HepG2 (cell line): Measurements from ENCODE around the gene FAM187B. TPM values are rescaled to one million over a fixed set of nuclear protein-coding genes. Genes with fewer than 3 reads are reported as not detected.
"Not testable (repeated sequence)": the region's sequence is repeated elsewhere in the genome, so short reads cannot be mapped to it uniquely, and the experiment has no call there.

Source experiments
- ATAC-seq: fragments of 200-7000 bp; cut with Tn5 transposase; 3 replicates; pipeline ENCODE4 v1.9.1; 2020; ENCODE audit warnings: mild to moderate bottlenecking, moderate library complexity
- BruUV-seq: library from RNA; stranded (reverse); fragments of 400-500 nt; replicated peaks from 2 replicates; lab custom pipeline; 2021; lab: Mats Ljungman, UMichigan
- CTCF ChIA-PET: fragments of 300-600 bp; formaldehyde crosslinking; extraction: SDS; loops from one replicate; lab custom pipeline; 2021; ENCODE audit warnings: low total read pairs, inconsistent platforms, low intra/inter-chr PET ratio; lab: Yijun Ruan, JAX
- POLR2A ChIA-PET: fragments of 350-600 bp; sonication (Branson Sonifier 250); formaldehyde crosslinking; loops from one replicate; lab custom pipeline; 2020; ENCODE audit warnings: antibody characterized with exemption, inconsistent platforms; lab: Yijun Ruan, JAX
- DNase-seq: peaks from one replicate; pipeline ENCODE4 v3.0.0-alpha.2; 2015; ENCODE audit warnings: low spot score
- FAIRE-seq: peaks from 3 replicates; lab custom pipeline; 2011; peaks lifted over from hg19 to GRCh38; lab: Jason Lieb, UNC
- H2AFZ ChIP-seq: one replicate; pipeline ENCODE4 v1.6.1; 2011; ENCODE audit warnings: low read length, inconsistent platforms
- H3K27ac ChIP-seq: fragments of 300-600 bp; 3 replicates; pipeline ENCODE4 v1.8.0; 2011; ENCODE audit warnings: mixed run types, mild to moderate bottlenecking, mixed read lengths, low read length, inconsistent platforms; ENCODE audit not compliant: insufficient read depth; ENCODE audit errors: extremely low read length
- H3K27me3 ChIP-seq, 2 experiments: fragments of 200-600 bp in 1 of 2; 2 replicates in 1 of 2; 3 replicates in 1 of 2; pipeline versions ENCODE4 v1.6.0 to v1.8.0; 2011; ENCODE audit warnings: low read length in 2 of 2, mild to moderate bottlenecking in 2 of 2, moderate library complexity in 2 of 2, inconsistent platforms in 1 of 2; ENCODE audit not compliant: insufficient read depth in 2 of 2, control insufficient read depth in 1 of 2
- H3K36me3 ChIP-seq, 2 experiments: fragments of 200-600 bp in 1 of 2; replicated peaks in 1 of 2; 2 replicates in 1 of 2; 3 replicates in 1 of 2; pipeline versions ENCODE4 v1.5.1 to v1.8.0; 2011; ENCODE audit warnings: low read length in 2 of 2, inconsistent platforms in 1 of 2; ENCODE audit not compliant: insufficient read depth in 2 of 2, control insufficient read depth in 1 of 2
- H3K4me1 ChIP-seq: 2 replicates; pipeline ENCODE4 v1.5.1; 2012; ENCODE audit warnings: low read length, inconsistent platforms; ENCODE audit not compliant: insufficient read depth
- H3K4me2 ChIP-seq: 2 replicates; pipeline ENCODE4 v1.6.0; 2011; ENCODE audit warnings: low read depth, low read length, inconsistent platforms
- H3K4me3 ChIP-seq, 3 experiments: fragments of 200-600 bp in 1 of 3; sonication (generic), shearing (Covaris generic) in 1 of 3; replicated peaks in 1 of 3; 2 replicates each; pipeline ENCODE4 v1.5.1; 2011 to 2016; ENCODE audit warnings: low read length in 3 of 3, inconsistent platforms in 2 of 3, low read depth in 2 of 3, mild to moderate bottlenecking in 2 of 3, control low read depth in 1 of 3, mixed read lengths in 1 of 3; ENCODE audit not compliant: insufficient read depth in 1 of 3
- H3K79me2 ChIP-seq: one replicate; pipeline ENCODE4 v1.6.1; 2011; ENCODE audit warnings: low read length, inconsistent platforms; ENCODE audit not compliant: insufficient read depth
- H3K9ac ChIP-seq: 2 replicates; pipeline ENCODE4 v1.6.0; 2011; ENCODE audit warnings: mild to moderate bottlenecking, low read depth, low read length, inconsistent platforms; ENCODE audit not compliant: insufficient read depth
- H3K9me3 ChIP-seq: 2 replicates; pipeline ENCODE4 v1.5.1; 2012; ENCODE audit warnings: mild to moderate bottlenecking, low read length
- H4K20me1 ChIP-seq: 2 replicates; pipeline ENCODE4 v1.6.0; 2011; ENCODE audit warnings: inconsistent platforms, mild to moderate bottlenecking, low read length, moderate library complexity; ENCODE audit not compliant: insufficient read depth
- ARHGAP35 ChIP-seq: sonication (generic); formaldehyde crosslinking; IDR thresholded peaks from 2 replicates; pipeline ENCODE4 v1.9.0; 2022; ENCODE audit warnings: mild to moderate bottlenecking, inconsistent platforms, moderate library complexity, missing genetic modification reagents, borderline replicate concordance
- ATAD3A ChIP-seq: sonication (generic); formaldehyde crosslinking; IDR thresholded peaks from 2 replicates; pipeline ENCODE4 v1.4.0; 2020; ENCODE audit warnings: missing genetic modification reagents
- FOXA3 ChIP-seq: IDR thresholded peaks from 2 replicates; pipeline ENCODE4 v1.6.1; 2016; ENCODE audit warnings: missing genetic modification reagents, missing compliant biosample characterization
- HNRNPLL ChIP-seq: fragments of 200-400 bp; formaldehyde crosslinking; IDR thresholded peaks from 2 replicates; pipeline ENCODE4 v1.6.1; 2017; ENCODE audit warnings: mild to moderate bottlenecking, low read depth, low read length; ENCODE audit not compliant: poor library complexity, severe bottlenecking
- IKZF1 ChIP-seq: fragments of 450-650 bp; IDR thresholded peaks from 2 replicates; pipeline ENCODE4 v1.7.1; 2016
- MAFF ChIP-seq: IDR thresholded peaks from 2 replicates; pipeline ENCODE4 v1.6.1; 2011; ENCODE audit warnings: low read depth, low read length, improper control_type of control experiment
- MED1 ChIP-seq: sonication (generic); formaldehyde crosslinking; IDR thresholded peaks from 2 replicates; pipeline ENCODE4 v1.4.0; 2020; ENCODE audit warnings: missing genetic modification reagents
- MTF1 ChIP-seq: sonication (generic); formaldehyde crosslinking; IDR thresholded peaks from 2 replicates; pipeline ENCODE4 v1.5.0; 2020; ENCODE audit warnings: missing genetic modification reagents
- SOX5 ChIP-seq: IDR thresholded peaks from 2 replicates; pipeline ENCODE4 v1.6.1; 2016; ENCODE audit warnings: borderline replicate concordance
- TFE3 ChIP-seq: IDR thresholded peaks from 2 replicates; pipeline ENCODE4 v1.6.1; 2016
- ZHX2 ChIP-seq, 2 experiments: sonication (generic) in 1 of 2; formaldehyde crosslinking in 1 of 2; IDR thresholded peaks; 2 replicates each; pipeline versions ENCODE4 v1.6.1 to v1.9.0; 2014 to 2022; ENCODE audit warnings: antibody characterized with exemption in 1 of 2, borderline replicate concordance in 1 of 2, inconsistent platforms in 1 of 2, low read depth in 1 of 2, missing genetic modification reagents in 1 of 2
- ZNF580 ChIP-seq: IDR thresholded peaks from 2 replicates; pipeline ENCODE4 v1.6.1; 2016; ENCODE audit warnings: low read depth, borderline replicate concordance
- WGBS: methylation state at CpG from one replicate; pipeline ENCODE4 v1.1.6; 2017; ENCODE audit warnings: low lambda C conversion rate; 5-methylcytosine and 5-hydroxymethylcytosine counted together
- in situ Hi-C: cut with HindIII; loops from 2 replicates; pipeline ENCODE4 v1.10.0; 2017; ENCODE audit warnings: low pct_unique_long_range_greater_than_20kb; ENCODE audit not compliant: extremely low pct_ligation_motif_present
- intact Hi-C: fragments of 100-400 bp; cut with micrococcal nuclease; formaldehyde crosslinking; loops from one replicate; pipeline ENCODE4 v1.10.0; 2022; ENCODE audit not compliant: unreplicated experiment
- polyA plus RNA-seq, 8 experiments: library from polyadenylated mRNA; depleted of rRNA in 3 of 8; stranded (reverse) in 7 of 8; unstranded in 1 of 8; fragments of >200 nt; fragmentation: Illumina TruSeq in 4 of 8; extraction: Trizol in 4 of 8; gene quantifications; 2 replicates each; pipeline versions ENCODE4 v1.2.1 to v1.2.3, GENCODE V29; 2011 to 2016; ENCODE audit warnings: low read depth in 4 of 8, missing spikeins in 1 of 8, mixed read lengths in 1 of 8; ENCODE audit not compliant: insufficient read depth in 1 of 8
- total RNA-seq, 5 experiments: library from RNA; depleted of rRNA; stranded (reverse); fragments of >200 nt; fragmentation: Illumina TruSeq; extraction: Trizol; gene quantifications; 2 replicates each; pipeline ENCODE4 v1.2.3, GENCODE V29; 2016; ENCODE audit warnings: low read depth in 1 of 5

FAM187B gene
- total and polyA plus RNA-seq, 2 of the 13 experiments (the other 11 are each of a cell fraction or from before 2014, with no cell fraction given), result not detected

- Histone ChIP-seq H3K4me1 (peaks cover 9% of the 10 kb centered on the region; the same call in 1 of the 2 replicates), H2AFZ (no peak overlapping the region), H3K27ac (no peak overlapping the region), H3K36me3 (no peaks in the 10 kb centered on the region), H3K9ac (no peak overlapping the region), H3K9me3 (no peaks in the 10 kb centered on the region), H4K20me1 (no peaks in the 10 kb centered on the region), H3K4me2 (no peak overlapping the region), H3K79me2 (no peaks in the 10 kb centered on the region), H3K4me3 (no peak overlapping the region), H3K27me3 (peaks cover 1 to 7% of the 10 kb centered on the region in 2 experiments; a peak in 2 of 5 replicates)
- FAIRE-seq, result no peak
- in situ Hi-C loops (no loop called here), intact Hi-C loops (no loop called here)
- ChIA-PET CTCF (no interaction called here), POLR2A (no interaction called here)
- no peak for ATAC-seq
- TF ChIP-seq MED1 (CRISPR knock-in tag) (no peak), IKZF1 (no peak), MTF1 (CRISPR knock-in tag) (no peak), FOXA3 (no peak), MAFF (no peak), SOX5 (CRISPR knock-in tag) (no peak), ZHX2 (IDR thresholded peaks at IDR 0.05; ENCODE audit: low read depth) (no peak), ZHX2 (CRISPR knock-in tag; IDR thresholded peaks at IDR 0.05; ENCODE audit: borderline replicate concordance) (no peak), HNRNPLL (no peak), ARHGAP35 (CRISPR knock-in tag) (no peak), ZNF580 (CRISPR knock-in tag) (no peak), ATAD3A (no peak), TFE3 (no peak)
- WGBS, result 44% methylated on average over 2 of the region's 2 CpGs
- no peak for DNase-seq
- BruUV-seq, result no TSS peak
These were observed 29.1 kb downstream of the FAM187B start for GRCh38 chr19:35199481-35199880.

GRCh38 chr19:35196861-35197260 lies 31.7 kb downstream of the FAM187B start:
- H3K27me3 ChIP-seq, ATAC-seq, BruUV-seq, H3K9ac ChIP-seq, POLR2A ChIA-PET, H4K20me1 ChIP-seq, FAIRE-seq, in situ Hi-C loops, H2AFZ ChIP-seq, CTCF ChIA-PET, H3K4me2 ChIP-seq, DNase-seq, H3K9me3 ChIP-seq, H3K4me3 ChIP-seq, H3K79me2 ChIP-seq, intact Hi-C loops, H3K36me3 ChIP-seq, H3K27ac ChIP-seq: not testable (repeated sequence)
- H3K4me1 ChIP-seq, result peaks cover 14% of the 10 kb centered on the region; the same call in 1 of the 2 replicates
- WGBS, result 17% methylated on average over 6 of the region's 6 CpGs
